A673 (cell line): ENCODE results near the gene TMEM163.

Experiments
- EZH2 ChIP-seq: fragments of 200-600 bp; sonication (generic); IDR thresholded peaks from 2 replicates; pipeline ENCODE4 v1.6.1; 2017; ENCODE audit warnings: borderline replicate concordance, low read depth, mild to moderate bottlenecking, mixed read lengths, antibody characterized with exemption, low read length; ENCODE audit not compliant: poor library complexity, severe bottlenecking
- TF ChIP-seq, protein P1 (sequence below): fragments of 300-800, 200-600 bp; sonication (generic); conservative IDR thresholded peaks from 2 replicates; pipeline ENCODE4 v1.5.1; 2017; ENCODE audit warnings: low read depth, mild to moderate bottlenecking, antibody characterized with exemption, low read length, moderate library complexity, mixed read lengths

DNA sequence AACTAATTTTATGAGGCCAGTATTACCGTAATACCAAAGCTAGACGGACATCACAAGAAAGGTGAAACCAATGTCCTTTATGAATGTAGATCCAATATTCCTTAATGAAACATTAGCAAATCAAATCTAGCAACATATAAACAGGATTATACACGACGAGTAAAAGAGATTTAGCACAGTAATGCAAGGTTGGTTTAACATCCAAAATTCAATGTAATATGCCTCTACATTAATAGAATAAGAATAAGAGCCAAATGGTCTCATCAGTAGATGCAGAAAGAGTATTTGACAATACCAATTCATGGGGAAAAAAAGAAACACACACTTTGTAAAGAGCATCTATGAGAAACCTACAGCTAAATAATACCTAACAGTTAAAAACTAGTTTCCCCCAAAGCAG is 99.5 kb downstream of the TMEM163 start:
- TF ChIP-seq, protein P1, sequence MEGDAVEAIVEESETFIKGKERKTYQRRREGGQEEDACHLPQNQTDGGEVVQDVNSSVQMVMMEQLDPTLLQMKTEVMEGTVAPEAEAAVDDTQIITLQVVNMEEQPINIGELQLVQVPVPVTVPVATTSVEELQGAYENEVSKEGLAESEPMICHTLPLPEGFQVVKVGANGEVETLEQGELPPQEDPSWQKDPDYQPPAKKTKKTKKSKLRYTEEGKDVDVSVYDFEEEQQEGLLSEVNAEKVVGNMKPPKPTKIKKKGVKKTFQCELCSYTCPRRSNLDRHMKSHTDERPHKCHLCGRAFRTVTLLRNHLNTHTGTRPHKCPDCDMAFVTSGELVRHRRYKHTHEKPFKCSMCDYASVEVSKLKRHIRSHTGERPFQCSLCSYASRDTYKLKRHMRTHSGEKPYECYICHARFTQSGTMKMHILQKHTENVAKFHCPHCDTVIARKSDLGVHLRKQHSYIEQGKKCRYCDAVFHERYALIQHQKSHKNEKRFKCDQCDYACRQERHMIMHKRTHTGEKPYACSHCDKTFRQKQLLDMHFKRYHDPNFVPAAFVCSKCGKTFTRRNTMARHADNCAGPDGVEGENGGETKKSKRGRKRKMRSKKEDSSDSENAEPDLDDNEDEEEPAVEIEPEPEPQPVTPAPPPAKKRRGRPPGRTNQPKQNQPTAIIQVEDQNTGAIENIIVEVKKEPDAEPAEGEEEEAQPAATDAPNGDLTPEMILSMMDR, result no peak
- no peak for TF ChIP-seq EZH2
